GM19238 (cell line): Measurements from ENCODE around the gene NPY1R.

Experiments
- DNase-seq: peaks from one replicate; pipeline ENCODE4 v3.0.0; 2011; ENCODE audit warnings: low spot score; ENCODE audit not compliant: insufficient read length

Gene NPY1R

DNA sequence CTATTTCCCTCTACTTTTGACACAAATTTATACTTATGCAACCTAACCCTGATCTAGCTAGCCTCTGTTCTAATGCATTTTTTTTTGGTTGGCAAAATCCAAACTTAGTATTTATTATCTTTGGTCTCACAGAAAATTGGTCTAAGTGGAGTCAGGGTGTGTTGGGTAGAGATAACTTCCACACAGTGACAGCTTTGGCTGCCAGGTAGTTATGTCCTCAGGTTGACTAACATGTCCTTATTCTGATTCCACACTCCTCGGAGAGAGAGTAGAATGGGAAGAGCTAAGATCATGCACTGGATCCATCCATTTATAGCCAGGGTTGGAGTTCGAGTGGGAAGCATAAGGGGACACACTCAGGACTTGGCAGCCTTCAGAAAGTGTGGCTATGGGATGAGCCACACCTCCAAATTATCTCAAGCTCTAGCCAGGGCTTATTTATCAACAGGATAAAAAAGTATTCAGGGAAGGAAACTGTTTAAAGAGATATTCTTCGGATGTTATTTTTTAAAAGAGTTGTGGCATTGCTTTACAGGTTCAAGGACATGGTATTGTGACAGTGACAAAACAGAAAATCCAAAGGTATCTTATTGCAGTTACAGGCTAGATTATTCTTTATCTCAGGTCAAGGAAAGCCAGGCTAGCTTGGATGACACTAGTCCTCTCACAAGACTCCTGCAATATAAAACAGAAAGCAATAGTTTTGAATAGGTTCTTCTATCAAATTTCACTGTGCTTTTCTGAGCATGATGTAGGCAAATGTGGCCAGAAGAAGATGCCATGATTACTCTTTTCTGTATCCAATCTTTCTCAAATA, 51.5 kb downstream of the NPY1R start:
- no peak for DNase-seq

DNA sequence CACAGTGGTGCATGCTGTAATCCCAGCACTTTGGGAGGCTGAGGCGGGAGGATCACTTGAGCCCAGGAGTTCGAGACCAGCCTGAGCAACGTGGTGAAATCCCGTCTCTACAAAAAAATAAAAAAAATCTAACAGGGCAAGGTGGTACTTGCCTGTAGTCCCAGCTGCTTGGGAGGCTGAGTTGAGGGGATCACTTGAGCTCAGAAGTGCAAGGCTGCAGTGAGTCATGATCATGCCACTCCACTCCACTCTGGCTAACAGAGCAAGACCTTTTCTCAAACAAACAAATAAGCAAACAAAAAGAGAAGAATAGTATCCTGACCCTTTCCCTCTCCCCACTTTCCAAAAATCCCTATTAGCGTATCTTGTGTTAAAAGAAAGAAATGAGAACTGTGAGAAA, 52.7 kb downstream of the NPY1R start:
- DNase-seq, result no peak

DNA sequence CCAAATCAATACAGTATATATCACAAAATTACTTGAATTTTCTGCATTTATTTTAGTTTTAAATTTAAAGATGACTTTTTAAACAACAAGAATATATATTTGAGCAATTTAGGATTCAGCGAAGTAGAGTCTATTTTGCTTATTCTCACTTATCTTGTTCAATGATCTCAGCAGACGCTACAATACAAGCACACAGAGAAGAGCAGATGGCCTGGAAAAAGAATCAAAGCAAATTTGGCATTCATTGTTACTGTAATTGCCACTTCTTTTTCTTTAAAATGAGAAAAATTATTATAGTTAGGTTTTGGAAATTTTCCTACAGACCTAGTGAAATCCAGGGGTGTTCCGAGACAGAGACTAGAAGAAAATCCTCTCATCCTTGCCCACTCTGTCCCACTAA, 57.5 kb downstream of the NPY1R start:
- DNase-seq, result no peak
